ENCODE results near the gene BMP6.

The BMP6 gene

DNA sequence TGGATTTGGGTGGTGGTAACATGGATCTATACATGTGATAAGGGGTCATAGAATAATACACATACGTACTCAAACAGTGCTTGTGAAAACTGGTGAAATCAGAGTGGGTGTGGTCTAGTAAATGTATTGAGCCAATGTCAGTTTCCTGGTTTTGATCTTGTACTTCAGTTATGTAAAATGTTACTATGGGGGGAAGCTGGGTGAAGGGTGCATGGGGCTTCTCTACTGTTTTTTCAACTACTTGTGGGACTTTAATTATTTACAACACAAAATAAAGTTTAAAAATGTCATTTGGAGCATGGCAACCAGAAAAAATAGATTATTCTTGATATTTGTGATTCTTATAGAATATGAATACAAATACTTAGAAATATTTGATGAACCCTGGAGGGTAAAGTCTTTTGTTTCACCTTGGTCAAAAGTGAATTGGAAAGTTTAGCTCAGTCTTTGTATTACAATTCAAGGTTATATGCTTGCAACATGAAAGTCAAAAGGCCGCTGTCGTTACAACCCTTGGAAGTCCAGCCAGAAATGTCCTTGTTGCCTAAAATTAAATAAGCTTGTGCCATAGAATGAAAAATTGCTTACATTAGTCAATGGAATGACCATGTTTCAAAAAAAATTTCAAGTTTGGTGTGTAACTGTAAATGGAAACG lies 110.6 kb downstream of the BMP6 start:
- no peak for DNase-seq

DNA sequence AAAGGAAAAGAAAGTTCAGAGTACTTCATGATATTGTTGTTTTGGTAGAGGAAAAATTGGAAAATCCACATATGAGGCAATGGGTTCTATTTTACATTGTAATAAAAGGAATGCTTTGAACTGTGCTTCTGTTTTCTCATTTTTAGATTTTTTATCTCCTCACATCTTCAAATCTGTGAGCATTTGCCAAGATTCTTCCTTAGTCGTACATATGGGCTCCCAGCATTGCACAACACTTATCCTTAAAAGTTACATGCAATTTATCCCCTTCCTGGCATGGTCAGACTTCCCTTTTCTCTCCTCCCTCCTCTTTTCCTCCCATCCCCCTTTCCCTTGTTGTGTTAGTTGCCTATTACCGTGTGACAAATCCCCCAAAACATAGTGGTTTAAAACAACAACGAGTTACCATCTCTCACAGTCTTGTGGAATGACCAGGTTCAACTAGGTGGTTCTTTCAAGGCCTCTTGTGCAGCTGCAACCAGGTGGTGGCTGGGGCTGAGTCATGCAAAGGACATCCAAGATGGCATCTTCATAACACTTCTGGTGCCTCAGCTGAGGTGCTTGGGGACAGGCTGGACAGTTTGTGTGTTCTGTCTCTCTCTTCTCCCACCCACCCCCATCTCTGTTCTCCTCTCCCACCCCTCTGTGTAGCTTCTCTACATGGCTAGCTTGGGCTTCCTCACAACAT lies 116.0 kb downstream of the BMP6 start:
- no peak for DNase-seq

DNA sequence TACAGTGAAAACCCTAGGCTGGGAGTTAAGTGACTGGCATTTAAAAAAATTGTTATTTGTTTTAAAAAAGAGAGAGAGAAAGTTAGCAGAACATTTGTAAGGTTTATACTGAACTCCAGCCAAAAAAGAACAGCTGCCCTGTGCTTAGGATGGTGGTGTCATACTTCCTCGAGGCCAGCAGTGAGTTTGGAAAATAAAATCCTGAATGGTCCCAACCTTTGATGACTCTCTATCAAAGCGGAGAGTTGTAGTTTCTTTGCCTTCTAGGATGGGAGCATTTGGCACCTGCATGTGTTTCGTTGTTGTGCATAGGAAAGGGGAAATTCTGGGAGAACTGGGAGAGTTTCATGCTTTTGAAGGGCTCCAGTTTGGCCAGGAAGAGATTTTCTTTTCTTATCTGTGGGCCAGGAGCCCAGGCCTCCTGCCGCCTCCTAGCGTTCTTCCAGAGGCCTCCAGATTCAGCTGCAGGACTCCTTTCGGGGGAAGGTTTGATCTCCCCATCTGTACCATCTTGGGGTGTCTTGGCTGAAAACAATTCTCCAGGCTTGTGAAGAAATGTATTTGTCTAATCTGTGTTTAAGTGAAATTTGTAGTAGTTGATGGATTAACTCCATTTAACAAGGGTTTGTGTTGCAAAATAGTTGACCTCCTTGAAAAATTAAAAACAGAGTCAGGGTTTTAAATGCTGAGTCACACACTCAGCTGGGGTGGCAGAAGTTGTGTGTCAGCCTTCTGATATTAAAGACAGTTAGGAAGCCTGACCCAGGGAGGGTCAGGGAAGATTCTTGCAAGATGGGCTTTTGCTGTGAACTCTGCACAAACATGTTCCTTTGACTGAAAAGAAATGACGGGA lies 121.3 kb downstream of the BMP6 start:
- no peak for DNase-seq

DNA sequence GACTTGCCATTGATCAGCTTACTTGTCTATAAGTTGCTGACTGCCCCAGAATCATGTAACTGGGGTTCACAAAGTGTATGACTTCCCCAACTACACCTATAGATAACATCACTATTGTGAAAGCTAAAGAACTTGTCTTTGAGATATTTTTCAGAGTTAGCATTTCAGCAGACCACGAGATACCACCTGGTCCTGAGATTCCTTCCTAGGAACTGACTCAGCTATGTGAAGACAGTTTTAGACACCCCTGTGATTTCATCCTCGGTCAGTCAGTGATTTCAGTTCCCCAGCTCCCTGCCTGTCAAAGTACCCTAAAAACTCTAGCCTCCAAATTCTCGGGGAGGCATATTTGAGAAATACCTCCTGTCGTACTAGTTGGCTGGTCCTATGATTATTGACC lies 122.3 kb downstream of the BMP6 start:
- DNase-seq = no peak

DNA sequence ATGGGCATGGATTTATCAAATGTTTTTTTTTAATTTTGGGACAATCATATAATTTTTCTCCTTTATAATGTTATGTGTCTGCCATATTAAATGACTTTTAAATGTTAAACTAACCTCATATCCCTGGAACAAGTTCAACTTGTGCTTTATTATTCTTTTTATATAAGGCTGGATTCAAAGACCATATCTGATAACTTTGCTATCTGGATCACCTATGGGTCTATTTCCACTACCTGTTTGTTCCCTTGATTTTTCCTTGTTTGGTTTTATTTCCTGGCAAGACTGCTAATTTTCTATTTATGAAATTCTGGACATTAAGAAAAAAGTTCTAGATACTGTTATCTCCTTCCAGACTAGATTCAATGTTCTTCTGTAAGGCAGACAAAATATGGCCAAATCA lies 125.9 kb downstream of the BMP6 start:
- DNase-seq = no peak

DNA sequence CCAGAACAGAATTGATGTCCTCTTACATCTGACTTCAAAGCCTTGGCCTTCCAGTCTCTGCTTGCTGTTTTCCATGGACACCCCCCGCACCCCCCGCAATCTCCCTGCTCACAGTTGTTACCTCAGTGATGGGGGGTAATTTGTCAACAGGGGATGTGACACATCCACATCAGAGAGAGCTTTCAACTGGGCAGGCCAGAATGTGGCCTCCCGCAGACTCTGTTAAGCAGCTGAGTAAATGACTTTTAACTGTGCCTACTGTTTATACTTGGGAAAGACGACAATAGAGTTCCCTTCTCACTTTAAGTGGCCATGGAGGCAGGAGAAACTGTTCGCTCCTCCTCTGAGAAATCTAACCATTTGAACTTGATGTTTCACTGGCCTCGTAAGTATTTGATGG lies 133.7 kb downstream of the BMP6 start:
- no peak for DNase-seq

DNA sequence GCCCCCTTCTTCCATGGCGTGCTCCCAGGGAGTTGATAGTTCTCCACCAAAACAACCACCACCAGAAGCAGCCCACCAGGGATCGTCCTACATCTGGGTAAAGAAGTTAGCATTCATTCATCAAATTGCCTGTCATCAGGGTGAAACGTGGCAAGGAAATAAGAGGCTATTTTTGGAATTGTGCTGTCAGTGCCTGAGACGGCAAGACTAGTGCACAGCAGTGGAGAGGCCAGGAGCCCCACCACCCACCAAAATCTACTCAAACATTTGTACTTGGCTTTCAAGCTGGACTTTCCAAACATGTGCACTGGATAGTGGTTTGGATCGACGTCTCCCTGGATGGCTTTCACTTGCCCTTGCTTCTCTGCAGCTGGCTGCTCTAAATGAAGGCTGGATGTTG lies 139.9 kb downstream of the BMP6 start:
- no peak for DNase-seq

DNA sequence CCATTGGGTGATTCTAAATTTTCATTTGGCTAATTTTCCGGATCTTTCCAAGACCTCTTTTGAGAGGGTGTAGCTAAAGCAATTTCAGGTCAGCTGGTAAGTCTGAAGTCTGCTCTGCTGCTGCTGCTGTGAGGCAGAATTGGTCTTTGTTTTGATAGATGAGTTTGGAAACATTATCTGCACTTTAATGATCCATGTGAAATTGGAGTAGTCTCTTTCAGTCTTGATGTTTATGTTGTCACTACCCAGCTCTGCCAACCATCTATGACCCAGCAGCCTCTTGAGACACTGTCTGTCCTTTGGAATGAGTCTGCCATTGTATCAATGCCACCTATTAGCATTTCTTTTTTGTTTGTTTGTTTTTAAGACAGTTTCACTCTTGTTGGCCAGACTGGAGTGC lies 140.6 kb downstream of the BMP6 start:
- DNase-seq = no peak

DNA sequence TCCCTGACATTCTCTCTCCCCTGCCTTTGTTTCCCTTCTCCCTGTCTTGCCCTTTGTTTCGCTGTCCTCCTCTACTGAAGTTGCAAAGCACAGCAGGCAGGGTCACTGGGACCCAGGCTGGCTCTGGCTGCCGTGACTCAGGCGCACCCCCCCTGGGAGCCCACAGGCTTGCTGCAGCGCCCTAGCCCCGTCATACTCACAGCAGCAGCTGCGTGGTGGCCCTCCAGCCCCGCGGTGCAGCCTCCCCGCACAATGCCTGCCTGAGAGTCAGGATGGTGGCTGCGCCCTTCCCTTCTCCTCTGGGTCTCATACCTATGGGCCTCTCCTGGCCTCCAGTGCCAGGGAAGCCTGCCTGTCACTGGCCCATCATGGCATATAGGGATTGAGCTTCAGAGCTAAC lies 143.0 kb downstream of the BMP6 start:
- no peak for DNase-seq

DNA sequence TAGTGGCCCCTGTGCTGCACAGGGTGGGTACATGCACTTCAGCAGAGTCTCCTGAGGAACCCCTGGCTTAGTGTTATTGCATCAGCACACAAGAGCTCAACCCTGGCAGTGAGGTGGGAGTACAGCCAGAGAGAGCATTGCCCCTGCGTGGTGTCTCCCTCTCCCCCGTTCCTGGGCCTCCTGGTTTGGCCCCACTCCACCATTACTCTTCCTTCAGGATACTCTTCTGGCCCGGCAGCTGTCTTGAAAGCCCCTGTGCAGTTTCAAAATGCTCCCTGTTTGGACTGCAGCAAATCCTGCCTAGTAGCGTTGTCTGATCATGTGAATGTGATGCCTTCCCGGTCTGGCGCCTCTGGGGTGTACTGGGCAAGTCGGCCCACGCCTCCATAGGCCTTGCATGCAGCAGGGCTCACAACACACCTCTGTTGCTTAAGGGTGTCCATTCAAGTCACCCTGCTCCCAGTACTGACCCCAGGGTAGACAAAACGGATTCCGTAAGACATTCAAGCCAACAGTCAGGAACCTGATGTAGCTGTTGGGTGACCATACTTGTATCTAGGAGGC lies 152.6 kb downstream of the BMP6 start:
- DNase-seq = no peak

DNA sequence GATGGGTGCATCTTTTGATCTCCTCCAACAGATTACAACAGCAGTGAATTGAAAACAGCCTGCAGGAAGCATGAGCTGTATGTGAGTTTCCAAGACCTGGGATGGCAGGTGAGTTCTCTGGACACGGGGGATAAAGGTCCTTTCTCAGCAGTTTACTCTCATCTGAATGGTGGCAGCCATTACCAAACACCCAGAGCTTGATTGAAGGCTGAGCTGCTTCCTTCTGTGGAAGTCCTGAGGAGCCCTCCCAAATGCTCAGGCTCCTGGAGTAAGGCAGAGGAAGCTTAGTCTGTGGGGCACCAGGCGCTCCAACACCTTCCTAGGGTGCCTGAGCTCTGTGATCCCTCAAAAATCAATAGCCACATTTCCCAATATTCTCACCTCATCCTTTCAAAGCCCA lies 153.1 kb downstream of the BMP6 start:
- DNase-seq = no peak

DNA sequence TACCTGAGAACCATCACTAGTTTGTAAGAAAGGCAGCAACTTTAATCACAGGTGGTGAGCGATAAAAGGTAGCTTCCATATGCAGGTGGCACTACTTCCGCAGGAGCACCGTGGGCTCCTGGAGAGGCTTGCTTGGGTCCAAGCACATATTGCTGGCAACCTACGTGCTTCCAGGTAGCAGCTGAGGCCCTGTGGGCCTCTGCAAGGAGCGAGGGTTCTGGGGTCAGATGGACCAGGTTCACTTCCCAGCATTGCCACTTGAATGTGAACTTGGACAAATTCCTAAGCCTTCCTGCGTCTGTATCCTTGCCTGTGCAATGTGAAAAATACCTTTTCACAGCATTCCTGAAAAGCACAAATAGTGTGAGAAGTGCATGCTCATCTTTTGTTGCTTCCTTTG lies 153.7 kb downstream of the BMP6 start:
- DNase-seq = no peak

DNA sequence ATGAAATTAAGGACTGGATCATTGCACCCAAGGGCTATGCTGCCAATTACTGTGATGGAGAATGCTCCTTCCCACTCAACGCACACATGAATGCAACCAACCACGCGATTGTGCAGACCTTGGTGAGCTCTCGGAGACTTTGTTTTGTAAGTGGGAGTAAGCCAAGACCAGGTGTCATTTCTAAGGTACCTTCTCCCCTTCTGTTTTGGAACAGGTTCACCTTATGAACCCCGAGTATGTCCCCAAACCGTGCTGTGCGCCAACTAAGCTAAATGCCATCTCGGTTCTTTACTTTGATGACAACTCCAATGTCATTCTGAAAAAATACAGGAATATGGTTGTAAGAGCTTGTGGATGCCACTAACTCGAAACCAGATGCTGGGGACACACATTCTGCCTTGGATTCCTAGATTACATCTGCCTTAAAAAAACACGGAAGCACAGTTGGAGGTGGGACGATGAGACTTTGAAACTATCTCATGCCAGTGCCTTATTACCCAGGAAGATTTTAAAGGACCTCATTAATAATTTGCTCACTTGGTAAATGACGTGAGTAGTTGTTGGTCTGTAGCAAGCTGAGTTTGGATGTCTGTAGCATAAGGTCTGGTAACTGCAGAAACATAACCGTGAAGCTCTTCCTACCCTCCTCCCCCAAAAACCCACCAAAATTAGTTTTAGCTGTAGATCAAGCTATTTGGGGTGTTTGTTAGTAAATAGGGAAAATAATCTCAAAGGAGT lies 154.2 kb downstream of the BMP6 start:
- DNase-seq = no peak

DNA sequence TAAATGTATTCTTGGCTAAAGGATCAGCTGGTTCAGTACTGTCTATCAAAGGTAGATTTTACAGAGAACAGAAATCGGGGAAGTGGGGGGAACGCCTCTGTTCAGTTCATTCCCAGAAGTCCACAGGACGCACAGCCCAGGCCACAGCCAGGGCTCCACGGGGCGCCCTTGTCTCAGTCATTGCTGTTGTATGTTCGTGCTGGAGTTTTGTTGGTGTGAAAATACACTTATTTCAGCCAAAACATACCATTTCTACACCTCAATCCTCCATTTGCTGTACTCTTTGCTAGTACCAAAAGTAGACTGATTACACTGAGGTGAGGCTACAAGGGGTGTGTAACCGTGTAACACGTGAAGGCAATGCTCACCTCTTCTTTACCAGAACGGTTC lies 154.8 kb downstream of the BMP6 start:
- no peak for DNase-seq

DNA sequence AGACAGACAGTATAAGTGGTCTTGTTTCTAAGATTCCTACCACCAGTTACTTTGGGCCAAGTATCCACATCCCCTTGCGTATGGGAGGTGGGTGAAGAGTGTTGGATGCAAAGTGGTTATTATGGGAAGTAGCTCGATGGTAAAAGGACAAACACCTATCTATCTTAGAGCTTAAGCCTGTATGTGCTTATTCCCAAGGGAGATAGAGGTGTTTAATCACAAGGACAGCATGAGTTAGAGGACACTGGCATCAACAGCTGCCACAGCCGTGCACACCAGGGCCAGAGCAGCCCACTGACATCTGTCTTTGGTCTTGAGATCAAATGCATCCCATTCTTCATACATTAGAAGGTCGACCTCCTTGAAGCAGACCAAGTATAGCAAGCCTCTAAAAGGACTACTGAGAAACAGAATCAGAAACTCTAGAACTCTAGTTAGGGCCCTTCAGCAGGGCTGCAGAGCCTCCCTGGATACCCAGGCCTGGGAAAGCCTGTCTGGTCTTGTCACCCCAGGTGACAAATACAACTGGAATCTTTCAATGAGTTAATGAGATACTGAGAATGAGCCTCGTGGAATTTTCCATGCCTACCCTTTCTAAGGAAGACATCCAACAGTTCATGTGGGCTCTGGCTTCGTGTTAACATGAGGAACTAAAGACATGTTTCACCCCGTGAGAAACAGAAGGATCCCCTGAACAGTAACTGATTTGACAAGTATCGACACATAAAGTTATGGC lies 156.0 kb downstream of the BMP6 start:
- no peak for DNase-seq

DNA sequence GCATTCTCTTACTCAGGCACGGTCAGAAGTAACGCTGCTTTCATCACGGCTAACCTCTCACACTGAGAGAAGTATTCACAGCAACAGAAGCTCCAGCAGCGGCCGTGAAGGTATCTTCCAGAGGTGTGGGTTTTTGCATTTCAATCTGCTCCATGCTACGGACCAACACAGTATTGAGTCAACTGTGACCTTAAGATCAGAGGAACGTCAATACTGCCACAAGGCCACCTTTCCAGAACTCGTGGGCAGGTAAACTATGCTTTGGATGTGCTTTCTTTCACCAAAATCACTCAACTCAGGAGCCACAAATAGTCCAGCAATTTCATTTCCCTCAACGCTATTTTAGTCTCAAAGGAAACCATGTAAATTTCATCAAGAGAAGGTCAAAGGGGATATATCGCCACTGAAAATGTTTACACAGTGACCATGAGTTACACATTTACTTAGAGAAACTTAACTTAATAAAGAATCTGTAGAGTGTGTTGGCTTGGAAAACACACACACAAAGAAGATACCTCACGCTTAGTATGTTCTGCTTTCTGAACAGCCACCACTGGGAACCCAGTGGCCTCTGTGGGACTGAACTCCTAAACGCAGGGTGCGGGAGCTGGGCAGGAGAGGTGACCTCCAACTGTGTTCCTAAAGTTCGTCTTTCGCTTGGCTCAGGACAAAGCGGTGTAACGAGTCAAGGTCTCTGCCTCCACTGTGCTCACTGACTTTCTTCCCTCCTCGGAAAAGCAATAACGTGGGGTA lies 156.8 kb downstream of the BMP6 start:
- DNase-seq = no peak

DNA sequence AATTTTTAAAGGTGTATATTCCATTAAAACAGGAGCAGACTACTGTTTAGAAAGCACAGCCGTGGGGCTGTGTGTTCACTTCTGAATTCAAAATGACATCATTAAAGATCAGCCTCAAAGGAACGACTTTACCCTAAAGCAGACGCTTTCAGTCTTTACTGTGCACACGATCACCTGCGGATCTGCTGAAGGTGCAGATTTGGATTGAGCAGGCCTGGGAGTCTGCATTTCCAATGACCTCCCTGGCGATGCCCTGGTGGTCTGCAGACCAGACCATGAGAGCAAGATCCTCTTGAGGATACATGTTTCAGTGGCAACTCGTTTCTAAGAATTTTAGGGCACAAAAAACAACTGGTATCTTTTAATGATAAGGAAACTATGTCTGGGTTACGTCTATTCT lies 157.5 kb downstream of the BMP6 start:
- no peak for DNase-seq

DNA sequence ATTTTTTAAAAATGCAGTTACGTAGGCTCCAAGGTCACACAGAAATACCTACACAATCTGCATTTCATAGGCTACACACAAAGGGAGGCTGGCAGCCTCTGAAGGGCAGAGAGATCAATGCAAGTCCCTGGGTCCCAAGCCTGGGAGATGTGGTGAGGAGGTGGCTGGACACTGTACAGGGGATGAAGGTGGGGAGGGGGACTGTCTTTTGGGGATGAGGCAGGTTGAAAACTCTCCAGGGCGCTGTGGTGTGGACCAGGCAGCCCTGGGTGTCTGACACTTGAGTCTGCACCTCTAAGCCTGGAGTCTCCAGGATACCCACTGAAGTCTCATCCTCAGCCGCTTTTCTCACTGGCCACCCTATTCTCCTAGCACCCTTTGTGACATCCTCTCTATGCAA lies 160.2 kb downstream of the BMP6 start:
- no peak for DNase-seq

DNA sequence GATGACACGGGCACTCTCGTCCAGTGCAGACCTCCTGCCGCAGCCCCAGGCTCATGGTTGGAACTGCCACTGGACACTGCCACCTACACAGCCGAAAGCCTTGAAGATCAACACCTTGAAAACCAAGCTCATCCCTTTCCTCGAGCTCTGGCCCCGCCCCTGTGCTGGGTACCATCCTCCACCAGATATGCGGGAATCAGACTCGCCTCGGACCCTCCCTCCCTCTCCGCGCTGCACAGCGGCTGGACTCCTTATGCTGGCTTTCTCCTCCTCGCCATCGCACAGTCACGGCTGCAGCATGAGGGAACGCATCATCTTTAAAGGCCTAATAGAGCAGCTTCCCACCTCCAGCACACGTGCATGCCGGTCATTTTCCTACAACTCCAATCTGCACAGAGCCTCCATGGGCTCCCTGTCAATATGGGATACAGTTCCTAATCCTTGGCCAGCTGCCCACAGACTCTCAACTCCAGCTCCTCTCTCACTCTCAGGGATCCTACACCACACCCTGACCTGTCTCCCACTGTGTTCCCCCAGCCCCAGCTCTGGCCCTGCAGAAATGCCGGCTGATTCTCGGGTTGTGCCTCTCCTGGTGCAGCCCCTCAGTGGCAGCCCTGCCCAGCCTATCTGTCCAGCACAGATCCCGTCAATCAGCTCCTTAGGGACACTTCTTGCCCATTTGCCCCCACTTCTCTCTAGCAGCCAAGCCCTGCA lies 161.5 kb downstream of the BMP6 start:
- DNase-seq = no peak

DNA sequence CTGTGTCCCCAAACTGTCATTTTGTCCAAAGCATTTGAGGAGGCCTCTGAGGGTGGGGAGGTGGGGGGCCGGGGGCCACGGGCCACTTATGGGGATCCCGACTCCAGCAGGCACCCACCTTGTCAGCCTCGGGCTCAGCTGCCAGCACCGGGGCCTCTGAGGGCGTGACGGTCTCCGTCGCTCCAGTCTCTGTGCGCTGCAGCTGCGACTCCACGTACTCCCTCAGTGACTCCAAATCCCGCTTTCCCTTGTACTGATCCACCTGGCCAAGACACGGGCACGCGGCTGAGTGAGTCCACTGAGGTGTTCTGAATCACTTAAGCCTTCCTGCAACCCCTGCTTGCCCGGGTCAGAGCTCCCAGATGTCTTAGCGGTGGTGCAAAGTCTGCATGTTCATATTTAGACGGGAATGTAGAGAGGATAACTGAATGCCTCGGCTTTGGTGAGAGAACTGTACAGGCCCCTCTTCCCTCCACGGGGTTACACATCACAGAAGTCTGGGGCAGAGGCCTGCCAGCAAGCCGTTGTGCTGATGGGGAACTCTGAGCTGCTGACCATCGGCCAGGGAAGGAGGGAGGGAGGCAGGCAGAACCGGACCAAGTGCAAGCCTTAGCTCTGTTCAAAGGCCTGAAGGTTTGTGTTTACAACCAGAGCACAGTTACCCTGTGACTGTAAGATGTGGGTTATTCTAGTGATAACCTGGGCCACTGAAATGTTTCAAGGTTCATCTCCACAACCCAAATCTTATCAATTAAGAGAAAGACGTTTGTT lies 162.9 kb downstream of the BMP6 start:
- no peak for DNase-seq
